Measurements from ENCODE around the gene GLI2. TPM values are rescaled to one million over a fixed set of nuclear protein-coding genes. Genes with fewer than 3 reads are reported as not detected.
A peak's percentile ranks its signal among the peaks of the same experiment; 100 is the strongest.

The GLI2 gene
- total RNA-seq, 6 experiments from 2014 or later, result 0.09 to 0.73 (median 0.48) TPM

- Histone ChIP-seq H3K4me3 (no peak overlapping the region), H3K9me3 (no peaks in the 10 kb centered on the region), H3K36me3 (no peaks in the 10 kb centered on the region), H3K4me1 (no peaks in the 10 kb centered on the region), H3K27ac (no peak overlapping the region), H3K27me3 (no peaks in the 10 kb centered on the region)
- TF ChIP-seq POLR2A (IDR thresholded peaks at IDR 0.05), result no peak
- TF ChIP-seq, protein P1, sequence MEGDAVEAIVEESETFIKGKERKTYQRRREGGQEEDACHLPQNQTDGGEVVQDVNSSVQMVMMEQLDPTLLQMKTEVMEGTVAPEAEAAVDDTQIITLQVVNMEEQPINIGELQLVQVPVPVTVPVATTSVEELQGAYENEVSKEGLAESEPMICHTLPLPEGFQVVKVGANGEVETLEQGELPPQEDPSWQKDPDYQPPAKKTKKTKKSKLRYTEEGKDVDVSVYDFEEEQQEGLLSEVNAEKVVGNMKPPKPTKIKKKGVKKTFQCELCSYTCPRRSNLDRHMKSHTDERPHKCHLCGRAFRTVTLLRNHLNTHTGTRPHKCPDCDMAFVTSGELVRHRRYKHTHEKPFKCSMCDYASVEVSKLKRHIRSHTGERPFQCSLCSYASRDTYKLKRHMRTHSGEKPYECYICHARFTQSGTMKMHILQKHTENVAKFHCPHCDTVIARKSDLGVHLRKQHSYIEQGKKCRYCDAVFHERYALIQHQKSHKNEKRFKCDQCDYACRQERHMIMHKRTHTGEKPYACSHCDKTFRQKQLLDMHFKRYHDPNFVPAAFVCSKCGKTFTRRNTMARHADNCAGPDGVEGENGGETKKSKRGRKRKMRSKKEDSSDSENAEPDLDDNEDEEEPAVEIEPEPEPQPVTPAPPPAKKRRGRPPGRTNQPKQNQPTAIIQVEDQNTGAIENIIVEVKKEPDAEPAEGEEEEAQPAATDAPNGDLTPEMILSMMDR (IDR thresholded peaks at IDR 0.05), result no peak
- ATAC-seq, result no peak
- intact Hi-C loops (cut with DNase I), result no loop called here
- WGBS (ENCODE audit: insufficient coverage, low coverage, low lambda C conversion rate, missing lambda C conversion rate), result 55% methylated on average over 7 of the region's 9 CpGs
- no peak for DNase-seq
These were observed 13.5 kb upstream of the GLI2 start for GRCh38 chr2:120722246-120722567.

DNA sequence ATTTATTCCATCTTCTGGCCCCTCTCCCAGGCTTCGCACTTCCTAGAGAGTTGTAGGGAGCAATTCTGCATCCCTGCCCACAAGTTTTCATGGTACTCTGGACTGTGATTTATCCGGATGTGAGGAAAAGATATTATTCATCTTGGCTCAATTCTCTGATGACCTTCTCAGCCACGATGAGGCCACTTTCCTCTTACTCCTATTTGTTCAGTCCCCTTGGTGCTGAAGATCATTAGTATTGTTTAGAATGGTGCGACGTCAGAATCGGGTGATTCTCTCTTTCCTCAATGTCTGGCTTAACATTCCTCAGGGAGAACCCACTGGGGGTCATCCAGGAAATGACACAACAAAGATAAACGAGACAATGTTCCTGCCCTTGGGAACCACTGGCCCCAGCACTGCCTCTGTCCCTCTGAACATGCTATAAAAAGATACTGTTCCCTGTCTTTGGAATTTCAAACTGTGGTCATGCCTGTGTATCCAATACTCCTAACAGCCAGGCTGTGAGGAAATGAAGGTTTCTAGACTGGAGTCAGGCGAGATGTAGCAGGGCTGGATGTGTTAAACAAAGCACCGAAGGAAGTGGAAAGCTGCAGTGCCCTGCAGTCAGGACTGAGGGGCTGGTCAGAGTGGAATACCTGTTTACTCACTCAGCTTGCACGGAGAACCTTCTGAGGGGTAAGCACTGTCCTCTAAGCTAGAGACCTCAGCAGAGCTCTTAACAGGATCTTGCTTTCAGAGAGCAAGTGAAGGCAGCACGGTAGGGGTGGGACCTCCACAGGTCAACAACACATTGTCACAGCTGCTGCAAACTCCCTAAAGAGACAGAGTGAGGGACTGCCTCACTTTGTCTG lies 12.9 kb upstream of the GLI2 start:
- intact Hi-C loops (cut with DNase I), result no loop called here
- Histone ChIP-seq H3K27ac (no peak overlapping the region), H3K4me3 (no peak overlapping the region), H3K36me3 (no peaks in the 10 kb centered on the region), H3K27me3 (no peaks in the 10 kb centered on the region), H3K9me3 (no peaks in the 10 kb centered on the region), H3K4me1 (no peaks in the 10 kb centered on the region)
- WGBS (ENCODE audit: insufficient coverage, low coverage, low lambda C conversion rate, missing lambda C conversion rate), result 24% methylated on average over 10 of the region's 11 CpGs
- no peak for DNase-seq
- ATAC-seq, result peak; percentile 26 to 70 (median 52)
- no peak for TF ChIP-seq POLR2A (IDR thresholded peaks at IDR 0.05)
- TF ChIP-seq, protein P1 (IDR thresholded peaks at IDR 0.05), result no peak

DNA sequence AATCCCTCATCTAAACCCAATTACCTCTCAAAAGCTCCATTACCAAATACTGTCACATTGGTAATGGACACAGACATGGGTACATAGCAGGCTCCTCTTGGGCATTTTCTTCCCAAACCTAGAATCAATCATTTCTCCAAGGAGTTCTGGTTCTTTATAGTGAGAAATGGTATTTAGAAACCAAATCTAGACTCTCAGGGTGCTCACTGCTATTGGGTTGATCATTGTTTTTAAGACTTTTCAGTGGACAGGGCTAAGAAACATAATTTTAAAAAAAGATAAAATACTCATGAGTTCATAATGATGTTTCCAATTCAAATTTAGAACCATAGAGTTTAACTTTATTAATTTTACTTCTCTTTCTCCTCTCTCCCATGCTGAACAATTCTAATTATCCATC lies 9.4 kb upstream of the GLI2 start:
- Histone ChIP-seq H3K4me3 (no peak overlapping the region), H3K9me3 (no peaks in the 10 kb centered on the region), H3K27ac (no peak overlapping the region), H3K4me1 (no peaks in the 10 kb centered on the region), H3K36me3 (no peaks in the 10 kb centered on the region), H3K27me3 (no peaks in the 10 kb centered on the region)
- intact Hi-C loops (cut with DNase I), result no loop called here
- ATAC-seq, result no peak
- DNase-seq, result no peak
- TF ChIP-seq, protein P1 (IDR thresholded peaks at IDR 0.05), result no peak
- TF ChIP-seq POLR2A (IDR thresholded peaks at IDR 0.05), result no peak

DNA sequence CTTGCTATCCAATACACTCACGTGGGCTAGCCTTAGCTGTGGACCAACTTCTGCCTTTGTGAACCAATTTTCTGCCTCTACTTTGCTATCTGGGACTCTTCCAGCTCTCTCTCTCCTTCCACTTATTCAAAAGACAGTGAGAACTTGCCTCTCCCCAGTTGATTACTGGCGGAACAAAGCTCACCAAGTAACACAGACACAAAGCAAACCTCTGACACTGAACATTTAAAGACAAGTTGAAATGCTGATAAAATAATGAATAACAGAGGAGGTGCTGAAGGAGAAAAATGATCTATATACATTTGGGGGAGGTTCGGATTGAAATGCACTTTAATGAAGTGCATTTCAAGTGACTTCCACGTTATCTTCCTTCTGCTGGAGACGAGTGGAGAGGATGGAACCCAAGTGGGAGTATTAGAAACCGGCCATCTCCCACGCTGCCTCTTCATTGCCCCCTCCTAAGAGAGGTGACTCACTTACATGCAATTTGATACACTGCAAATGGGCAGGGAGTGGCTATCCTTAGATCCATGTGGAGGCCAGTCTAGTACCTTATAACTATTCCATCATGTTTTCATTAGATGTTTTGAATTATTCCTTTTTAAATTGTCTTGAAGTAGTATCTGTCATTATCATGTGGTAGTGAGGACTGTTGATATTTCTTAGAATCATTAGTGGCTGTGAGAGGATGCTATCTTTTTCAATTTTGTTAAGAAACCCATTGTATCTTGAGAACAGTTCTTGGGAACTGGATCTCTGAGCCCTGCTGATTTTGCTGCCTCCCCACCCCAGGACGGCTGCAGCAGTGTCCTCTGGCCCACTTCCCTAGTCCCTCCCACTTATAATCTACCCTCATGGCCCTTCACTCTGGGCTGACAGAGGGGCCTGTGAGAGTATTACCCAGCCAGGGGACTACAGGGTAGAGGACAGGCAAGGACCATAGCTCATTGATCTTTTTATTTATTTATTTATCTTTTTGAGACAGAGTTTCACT lies 6.0 kb upstream of the GLI2 start:
- no peak overlapping the region for H3K4me3 ChIP-seq
- no peak for TF ChIP-seq POLR2A (IDR thresholded peaks at IDR 0.05)
- TF ChIP-seq, protein P1 (IDR thresholded peaks at IDR 0.05), result no peak
- no peaks in the 10 kb centered on the region for H3K36me3 ChIP-seq
- H3K4me1 ChIP-seq, result no peaks in the 10 kb centered on the region
- WGBS (ENCODE audit: insufficient coverage, low coverage, low lambda C conversion rate, missing lambda C conversion rate), result 37% methylated on average over 8 of the region's 8 CpGs
- H3K27me3 ChIP-seq, result no peaks in the 10 kb centered on the region
- ATAC-seq (no peak), DNase-seq (peak in 1 of 3 donors; percentile 1)
- H3K27ac ChIP-seq, result no peak overlapping the region
- H3K9me3 ChIP-seq, result no peaks in the 10 kb centered on the region
- intact Hi-C loops (cut with DNase I), result no loop called here

Data from right lobe of liver (tissue), 6 donors.